Measurements from ENCODE around the gene LBHD2. TPM values are rescaled to one million over a fixed set of nuclear protein-coding genes. Genes with fewer than 3 reads are reported as not detected.
"Not testable (repeated sequence)": the region's sequence is repeated elsewhere in the genome, so short reads cannot be mapped to it uniquely, and the experiment has no call there.

The LBHD2 gene
- not detected for total RNA-seq

DNA sequence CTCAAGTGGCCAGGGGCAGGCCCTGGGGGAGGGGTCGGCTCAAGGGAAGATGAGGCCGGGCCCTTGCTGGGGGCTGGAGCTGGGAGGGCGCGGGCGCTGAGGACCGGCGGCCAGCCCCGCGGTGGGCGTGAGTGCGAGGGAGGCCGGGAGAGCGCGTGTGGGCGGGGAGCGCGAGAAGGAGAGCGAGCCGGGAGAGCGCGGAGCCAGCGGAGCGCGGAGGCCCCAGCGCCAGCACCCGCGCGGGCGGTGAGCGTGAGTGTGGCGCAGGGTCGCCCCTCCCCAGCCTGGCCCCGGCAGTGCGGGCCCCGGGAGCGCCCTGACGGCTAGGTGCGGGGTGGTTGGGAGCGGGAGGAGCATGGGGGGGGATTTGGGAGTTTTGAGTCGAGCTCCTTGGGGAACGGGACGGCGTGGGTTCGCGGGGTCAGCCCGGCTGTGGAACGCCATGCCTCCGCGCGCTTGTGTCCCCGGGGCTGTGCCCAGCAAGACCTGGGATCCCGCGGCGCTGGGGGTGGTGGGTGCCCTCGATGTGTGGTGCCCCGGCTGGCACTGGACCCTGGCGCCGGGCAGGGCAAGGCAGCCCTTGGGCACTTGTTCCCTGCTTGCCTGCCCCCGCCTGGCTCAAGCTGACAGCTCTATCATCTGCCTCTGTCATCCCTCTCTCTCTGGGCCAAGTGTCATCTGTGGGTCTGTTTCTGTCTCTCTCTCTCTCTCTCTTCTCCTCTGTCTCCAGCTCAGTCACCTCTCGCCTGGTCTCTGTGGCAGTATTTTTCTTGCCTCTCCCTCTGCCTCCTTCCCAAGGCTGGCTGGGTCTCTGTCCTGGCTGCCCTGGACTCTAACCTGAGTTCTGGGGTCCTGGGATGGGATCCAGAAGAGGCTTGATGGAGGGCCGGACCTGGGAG is at the start of gene LBHD2:
Gene LBHD2, plus strand, starts transcription at position 190 of the 899 bp plus-strand sequence. CDS start 1,803 bp downstream, outside the sequence.
- DNase-seq, result no peak

DNA sequence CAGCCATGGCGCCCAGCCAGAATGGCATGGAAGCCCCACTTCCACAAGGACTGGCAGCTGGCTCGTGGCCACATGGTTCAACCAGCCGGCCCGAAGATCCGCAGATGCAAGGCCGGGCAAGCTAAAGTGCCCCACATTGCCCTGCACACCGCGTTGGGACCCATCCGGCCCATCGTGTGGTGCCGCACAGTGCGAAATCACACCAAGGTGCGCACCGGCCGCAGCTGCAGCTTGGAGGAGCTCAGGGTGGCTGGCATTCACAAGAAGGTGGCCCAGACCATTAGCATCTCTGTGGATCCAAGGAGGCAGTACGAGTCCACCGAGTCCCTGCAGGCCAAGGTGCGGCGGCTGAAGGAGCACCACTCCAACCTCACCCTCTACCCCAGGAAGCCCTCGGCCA is 42.5 kb upstream of the LBHD2 start:
- no peak for DNase-seq

DNA sequence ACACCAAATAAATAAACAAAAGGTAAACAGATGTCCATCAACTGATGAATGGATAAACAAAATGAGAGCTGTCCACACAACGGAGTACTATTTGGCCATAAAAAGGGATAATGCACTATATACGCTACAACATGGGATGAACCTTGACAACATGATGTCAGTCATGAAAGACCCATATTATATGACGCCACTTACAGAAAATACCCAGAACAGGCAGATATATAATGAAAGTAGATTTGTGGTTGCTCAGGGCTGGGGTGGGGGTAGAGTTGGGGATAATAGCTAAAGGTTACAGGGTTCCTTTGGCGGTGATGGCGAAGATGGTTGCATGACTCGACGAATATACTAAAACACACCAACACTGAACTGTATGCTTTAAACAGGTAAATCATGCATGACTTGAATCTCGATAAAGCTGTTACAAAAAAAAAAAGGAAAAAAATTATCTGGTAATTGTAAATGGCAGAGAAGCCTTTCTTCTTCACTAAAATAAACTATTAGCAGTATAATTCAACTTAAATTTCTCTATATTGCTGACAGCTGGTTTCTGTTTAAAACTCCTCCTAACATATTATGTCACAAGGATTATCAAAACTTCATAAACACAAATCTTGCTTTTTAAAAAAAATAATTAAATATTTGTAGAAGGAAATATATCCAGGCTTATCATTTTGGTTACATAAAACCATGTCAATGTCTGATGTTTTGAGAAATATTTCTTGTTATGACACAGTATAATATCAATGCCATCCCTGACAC is 40.6 kb upstream of the LBHD2 start:
- no peak for DNase-seq

DNA sequence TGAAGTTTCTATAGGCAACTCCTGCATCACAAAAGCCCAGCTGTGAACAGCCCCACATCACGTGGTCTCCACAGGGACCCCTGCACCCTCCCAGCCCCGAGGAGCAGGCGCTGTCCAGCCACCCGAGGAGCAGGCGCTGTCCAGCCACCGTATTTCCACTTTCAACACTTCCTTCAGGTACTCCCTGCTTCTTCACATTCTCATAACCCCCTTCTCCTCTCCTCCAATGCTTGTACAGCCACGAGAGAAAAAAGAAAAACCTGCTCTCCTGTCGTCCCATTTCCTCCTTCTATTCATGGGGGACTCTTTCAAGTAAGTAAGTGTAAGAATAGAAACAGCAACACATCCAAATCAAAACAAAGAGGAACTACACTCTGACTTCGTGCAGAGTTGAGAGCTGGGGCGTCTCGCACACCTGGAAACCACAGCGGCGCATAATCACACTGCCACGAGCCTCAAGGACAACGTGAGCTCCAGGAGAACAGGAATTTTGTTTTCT is 38.6 kb upstream of the LBHD2 start:
- DNase-seq, result peak; percentile 47

DNA sequence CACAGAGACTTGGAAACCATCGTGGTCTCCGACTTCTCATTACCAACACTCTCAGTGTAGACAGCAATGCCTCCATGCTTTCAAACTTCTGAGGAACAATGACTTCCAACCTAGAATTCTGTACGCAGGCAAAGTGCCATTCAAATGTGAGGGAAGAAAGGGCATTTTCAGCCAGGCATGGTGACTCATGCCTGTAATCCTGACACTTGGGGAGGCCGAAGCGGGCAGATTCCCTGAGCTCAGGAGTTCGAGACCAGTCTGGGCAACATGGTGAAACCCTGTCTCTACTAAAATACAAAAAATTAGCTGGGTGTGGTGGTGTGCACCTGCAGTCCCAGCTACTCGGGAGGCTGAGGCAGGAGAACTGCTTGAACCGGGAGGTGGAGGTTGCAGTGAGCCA is 36.6 kb upstream of the LBHD2 start:
- DNase-seq, result not testable (repeated sequence)

DNA sequence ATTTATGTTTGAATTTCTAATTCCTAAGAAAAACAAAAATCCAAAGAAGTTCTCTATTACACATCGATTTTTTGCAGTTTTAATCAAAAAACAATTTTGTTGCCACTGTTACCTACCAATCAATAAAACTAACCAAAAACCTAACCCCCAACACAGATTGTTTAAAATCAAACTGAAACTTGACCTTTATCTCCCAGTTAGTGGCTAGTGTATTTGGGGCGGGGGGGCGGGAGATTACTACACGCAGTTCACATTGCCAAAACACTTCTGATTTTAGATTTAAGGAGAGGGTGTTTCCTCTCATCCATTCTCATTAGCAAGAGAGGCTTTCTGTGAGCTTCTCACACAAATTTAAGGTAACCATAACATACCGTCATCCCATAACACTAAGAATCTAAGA is 33.1 kb upstream of the LBHD2 start:
- DNase-seq, result no peak

DNA sequence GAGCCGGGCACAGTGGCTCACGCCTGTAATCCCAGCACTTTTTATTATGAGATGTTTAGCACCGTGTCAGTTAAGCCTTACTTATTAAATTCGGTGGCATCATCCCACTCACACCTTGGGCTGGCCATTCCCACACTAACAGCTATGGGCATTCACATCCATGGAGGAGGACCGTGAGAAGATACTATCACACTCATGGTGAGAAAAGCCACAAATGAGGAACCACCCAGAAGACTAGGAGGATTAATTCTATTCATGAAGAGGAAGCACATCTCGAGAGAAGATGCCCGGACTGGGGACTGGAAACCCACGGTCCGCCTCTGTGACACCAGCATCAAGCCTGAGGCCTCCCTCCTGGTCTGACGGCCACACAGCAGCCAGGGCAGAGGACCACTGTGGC is 31.6 kb upstream of the LBHD2 start:
- no peak for DNase-seq

DNA sequence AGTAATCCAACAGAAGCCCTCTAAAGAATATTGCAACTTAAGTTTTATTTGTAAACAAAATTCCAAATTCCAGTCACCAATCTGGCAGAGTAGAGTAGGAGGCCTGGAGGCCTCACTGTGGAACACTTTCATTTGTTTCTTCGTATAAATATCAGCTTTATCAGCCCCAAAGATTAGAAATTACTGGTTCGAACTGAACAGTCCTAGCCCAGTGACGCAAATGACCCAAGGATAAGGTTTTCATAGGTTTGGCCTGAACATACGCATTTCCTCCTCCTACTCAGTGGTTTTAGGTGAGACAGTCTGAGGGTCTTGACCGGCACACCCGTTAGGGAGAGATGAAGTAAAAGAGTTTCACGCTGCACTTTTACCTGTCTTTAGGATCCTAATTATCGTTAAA is 28.3 kb upstream of the LBHD2 start:
- no peak for DNase-seq

DNA sequence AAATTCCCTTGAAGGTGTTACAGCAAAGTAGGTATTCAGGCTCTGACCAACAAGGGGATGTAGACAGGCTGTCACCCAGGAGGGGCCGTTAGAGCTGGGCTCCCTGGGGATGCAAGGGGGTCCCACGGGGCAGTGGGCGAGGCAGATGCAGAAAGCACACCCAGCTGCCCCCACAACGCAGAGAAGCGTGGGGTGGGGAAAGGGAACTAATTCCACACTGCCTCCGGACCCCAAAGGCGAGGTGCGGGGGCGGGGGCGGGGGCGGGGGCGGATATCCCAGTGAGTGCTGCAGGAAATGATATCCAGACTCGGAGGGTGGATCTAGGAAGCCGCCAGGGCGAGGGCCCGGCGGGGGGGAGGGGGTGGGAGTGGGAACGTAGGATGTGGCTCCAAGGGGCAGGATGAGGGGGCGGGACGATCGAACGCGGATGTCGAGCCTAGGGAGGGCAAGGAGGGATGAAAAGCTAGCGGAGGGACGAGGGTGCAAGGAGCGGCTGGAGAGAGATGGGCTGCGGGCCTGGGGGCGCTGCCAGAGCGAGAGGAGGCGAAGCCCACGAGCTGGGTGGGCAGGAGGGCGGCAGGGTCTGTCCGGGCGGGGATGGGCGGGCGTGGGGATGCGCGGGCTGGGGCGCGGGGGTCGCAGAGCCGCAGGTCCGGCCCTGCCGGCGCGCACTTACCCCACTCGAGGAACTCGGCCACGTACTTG is 27.5 kb upstream of the LBHD2 start:
- DNase-seq, result peak; percentile 72

DNA sequence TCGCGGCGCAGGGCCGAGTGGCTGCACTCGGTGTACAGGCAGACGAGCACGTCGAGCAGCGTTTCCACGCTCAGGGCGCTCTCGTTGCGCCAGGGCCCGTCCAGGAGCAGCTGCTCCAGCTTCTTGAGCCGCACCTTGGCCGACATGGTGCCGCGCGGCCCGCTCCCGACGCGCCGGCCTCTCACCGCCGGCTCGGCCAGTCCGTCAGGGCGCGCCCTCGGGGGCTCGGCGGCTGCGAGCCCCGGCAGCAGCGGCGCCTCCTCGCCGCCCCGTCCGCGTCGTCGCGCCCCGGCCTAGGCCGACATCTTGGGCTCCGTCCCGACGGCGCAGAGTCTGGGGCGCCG is 27.0 kb upstream of the LBHD2 start:
- DNase-seq, result peak; percentile 27

DNA sequence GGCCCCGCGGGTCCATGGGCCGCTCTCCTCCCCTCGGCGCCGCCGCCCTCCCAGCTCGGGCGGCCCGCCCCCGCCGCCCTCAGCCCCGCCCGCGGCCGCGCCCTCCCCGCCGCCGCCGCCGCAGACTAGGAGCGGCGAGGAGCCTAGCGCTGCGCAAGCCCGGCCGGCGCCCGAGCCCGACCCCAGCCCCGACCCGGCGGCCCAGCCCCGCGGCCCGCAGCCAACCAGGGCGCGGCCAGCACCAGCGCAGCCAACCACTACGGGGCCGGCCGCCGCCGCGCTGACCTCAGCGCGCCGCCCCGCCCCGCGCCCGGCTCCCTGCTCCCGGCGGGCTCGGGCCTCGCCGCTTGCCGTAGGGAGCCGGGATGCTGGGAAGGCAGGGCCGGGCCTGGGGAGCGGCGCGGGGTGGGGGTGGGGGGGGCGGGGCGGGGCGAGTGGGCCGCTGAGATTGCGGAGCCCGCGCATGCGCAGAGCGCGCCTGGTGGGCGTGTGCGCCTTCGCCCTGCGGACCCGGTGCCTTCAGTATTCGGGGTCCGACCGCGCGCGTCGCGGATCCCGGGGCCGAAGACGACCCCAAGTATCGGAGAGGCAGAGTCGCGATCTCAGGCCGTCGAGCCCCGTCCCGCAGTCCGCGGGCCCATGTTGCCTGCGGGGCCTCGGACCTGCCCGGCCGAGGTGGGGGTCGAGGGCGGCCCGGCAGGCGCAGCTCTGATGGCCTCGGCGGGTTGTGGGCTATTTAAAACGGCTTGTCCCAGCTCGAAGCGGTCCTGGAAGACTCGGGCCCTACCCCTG is 26.4 kb upstream of the LBHD2 start, which contains the start of gene CDC42BPB:
Gene CDC42BPB, minus strand, starts transcription at position 178 of the 792 bp plus-strand sequence. CDS start 376 bp downstream, outside the sequence.
- DNase-seq, result peak; percentile 96

DNA sequence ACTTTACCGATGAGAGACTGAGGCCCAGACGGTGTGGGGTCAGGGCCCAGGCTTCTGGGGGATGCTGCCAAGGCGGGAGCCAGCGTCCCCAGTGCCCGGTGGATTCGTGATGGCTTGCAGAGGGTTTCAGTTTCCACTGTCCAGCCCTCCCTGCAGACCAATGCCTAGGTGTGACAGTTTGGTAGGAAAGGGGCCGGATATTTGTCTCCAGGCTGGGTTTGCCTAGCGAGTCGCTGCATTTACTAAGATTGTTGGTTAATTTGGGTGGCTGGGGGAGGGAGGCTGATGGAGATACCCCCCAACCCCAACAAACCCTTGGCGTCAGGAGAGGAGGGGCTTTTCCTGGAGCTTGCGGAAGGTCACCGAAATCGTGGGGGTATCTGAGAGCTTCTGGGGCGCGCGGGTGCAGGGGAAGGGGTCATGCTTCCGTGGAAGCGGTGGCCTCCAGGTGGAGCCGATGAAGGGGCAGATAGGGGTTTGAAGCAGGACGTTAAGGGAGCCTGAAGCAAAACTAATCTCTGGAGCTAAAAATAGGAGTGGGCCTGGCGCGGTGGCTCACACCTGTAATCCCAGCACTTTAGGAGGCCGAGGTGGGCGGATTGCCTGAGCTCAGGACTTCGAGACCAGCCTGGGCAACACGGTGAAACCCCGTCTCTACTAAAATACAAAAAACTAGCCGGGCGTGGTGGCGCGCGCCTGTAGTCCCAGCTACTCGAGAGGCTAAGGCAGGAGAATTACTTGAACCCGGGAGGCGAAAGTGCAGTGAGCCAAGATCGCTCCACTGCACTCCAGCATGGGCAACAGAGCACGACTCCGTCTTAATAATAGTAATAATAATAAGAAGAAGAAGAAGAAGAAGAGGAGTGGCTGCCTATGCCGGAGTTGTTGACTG is 25.6 kb upstream of the LBHD2 start:
- no peak for DNase-seq

DNA sequence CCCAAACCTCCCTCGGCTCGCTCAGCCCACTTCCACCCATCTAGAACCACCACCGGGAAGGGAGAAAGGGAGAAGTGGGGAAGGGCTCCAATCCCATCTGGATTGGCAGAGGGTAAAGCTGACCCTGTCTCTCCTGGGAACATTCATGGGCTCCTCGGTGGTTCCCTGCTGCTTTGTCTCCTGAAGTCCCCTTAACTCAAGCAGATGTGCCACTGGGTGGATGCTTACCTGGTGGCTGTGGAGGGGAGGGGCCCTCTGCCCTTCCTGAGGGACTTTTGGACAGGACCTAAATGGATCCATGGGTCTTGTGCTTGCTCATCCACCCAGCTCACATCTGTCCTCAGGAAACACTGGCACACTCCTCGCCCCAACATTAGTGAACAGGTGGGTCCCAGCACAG is 24.5 kb upstream of the LBHD2 start:
- DNase-seq, result no peak

DNA sequence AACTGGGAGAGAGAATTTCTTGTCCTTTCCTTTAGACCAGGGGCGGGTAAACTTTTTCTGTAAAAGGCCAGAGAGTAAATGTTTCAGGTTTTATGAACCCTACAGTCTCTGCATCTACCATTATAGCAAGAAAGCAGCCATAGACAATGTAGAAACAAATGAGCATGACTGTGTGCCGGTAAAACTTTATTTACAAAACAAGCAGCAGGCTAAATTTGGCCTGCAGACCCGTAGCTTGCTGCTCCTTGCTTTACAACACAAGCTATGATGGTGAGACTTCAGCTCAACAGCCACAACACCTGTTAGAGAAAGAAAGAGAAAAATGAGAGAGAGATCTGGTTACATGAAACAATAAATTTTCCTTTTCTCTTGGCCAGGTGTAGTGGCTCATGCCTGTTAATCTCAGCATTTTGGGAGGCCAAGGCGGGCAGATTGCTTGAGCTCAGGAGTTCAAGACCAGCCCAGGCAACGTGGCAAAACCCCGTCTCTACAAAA is 22.5 kb upstream of the LBHD2 start:
- DNase-seq, result no peak

DNA sequence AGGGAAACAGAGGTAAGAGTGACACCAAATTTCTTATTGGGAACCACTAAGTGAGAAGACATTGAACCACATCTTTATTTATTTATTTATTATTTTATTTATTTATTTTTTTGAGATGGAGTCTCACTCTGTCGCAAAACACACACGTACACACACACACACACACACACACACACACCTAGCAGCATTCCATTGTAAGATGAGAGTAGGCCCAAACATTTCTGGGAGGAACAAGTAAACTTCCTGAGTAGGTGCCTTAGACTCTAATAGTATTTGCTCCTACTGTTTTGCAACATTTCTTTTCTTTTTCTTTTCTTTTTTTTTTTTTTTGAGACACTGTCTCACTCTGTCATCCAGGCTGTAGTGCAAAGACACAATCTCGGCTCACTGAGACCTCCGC is 19.6 kb upstream of the LBHD2 start:
- no peak for DNase-seq

DNA sequence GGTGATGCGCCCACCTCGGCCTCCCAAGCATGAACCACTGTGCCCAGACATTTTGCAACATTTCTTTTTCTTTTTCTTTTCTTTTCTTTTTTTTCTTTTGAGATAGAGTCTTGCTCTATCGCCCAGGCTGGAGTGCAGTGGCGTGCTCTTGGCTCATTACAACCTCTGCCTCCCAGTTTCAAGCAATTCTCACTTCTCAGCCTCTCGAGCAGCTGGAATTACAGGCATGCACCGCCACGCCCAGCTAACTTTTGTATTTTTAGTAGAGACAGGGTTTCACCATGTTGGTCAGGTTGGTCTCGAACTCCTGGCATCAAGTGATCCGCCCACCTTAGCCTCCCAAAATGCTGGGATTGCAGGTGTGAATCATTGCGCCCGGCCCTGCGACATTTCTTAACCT is 19.0 kb upstream of the LBHD2 start:
- DNase-seq, result no peak

DNA sequence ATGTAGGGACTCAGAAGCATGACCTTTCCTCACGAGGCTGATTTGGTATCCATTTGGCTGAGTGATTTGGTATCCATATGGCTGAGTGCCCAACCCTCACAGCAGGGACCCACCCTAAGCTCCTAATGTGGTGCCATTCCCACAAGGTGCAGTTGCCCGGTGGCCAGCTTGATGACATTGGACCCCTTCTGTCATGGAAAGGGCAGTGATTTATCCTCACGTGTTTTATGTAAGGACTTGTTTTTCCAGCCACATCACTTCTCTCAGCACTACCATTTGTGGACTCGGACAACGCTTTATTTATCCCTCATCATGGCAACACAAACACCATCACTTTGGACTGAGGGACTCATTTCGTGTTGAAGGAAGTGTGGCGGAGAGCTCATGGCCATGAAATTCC is 18.1 kb upstream of the LBHD2 start:
- DNase-seq, result no peak

DNA sequence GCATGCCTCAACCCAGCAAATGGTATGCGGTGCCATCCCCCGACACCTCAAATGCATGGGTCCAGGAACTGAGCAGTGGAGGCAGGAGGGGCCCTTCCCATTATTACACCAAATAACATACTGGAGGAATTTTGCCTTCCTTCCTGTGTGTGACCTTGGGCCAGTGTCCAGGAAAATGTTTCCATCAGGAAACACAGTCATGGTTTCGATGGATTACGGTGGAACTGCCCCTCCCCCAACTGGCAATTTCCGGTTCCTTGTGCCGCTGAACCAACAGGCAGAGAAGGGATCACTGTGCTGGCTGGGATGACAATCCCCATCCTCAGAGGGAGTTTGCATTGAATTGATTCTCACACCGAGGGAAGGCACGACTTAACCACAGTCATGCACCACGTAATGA is 17.6 kb upstream of the LBHD2 start:
- no peak for DNase-seq

DNA sequence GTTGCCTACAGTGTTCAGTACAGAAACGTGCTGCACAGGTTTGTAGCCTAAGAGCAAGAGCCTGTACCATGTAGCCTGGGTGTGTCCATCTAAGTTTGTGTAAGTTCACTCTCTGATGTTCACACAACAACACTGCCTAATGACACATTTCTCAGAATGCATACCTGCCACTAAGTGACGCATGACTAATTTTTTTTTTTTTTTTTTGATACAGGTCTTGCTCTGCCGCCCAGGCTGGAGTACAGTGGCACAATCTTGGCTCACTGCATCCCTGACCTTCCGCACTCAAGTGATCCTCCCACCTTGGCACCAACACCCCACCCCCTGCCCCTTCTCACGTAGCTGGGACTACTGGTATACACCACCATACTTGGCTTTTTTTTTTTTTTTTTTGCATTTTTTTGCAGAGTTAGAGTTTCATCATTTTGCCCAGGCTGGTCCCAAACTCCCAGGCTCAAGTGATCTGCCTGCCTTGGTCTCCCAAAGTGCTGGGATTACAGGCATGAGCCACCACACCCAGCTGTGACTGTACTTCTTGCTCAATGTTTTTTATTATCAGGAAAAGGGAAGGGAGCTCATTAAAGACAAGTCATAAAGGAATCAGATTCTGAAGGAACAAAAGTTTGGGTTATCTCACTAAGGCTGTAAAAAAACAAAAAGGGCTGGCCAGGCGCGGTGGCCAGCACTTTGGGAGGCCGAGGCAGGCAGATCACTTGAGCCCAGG is 16.6 kb upstream of the LBHD2 start:
- no peak for DNase-seq
